GM23338 (cell line): Measurements from ENCODE around the gene HSD17B7. TPM values are rescaled to one million over a fixed set of nuclear protein-coding genes. Genes with fewer than 3 reads are reported as not detected.

Experiments
- ATAC-seq: fragments of 200-7000 bp; cut with Tn5 transposase; 3 replicates; pipeline ENCODE4 v1.9.1; 2020
- DNase-seq: peaks from one replicate; pipeline ENCODE4 v3.0.0-alpha.2; 2015; ENCODE audit warnings: low spot score
- H2AFZ ChIP-seq: fragments of 200-600 bp; sonication (generic); 2 replicates; pipeline ENCODE4 v1.8.0; 2016; ENCODE audit warnings: antibody characterized with exemption, mild to moderate bottlenecking, moderate library complexity
- H3F3A ChIP-seq: fragments of 200-600 bp; sonication (generic); replicated peaks from 2 replicates; pipeline ENCODE4 v1.8.0; 2017; ENCODE audit warnings: antibody characterized with exemption, mixed run types, low read depth
- H3K27ac ChIP-seq: fragments of 200-600 bp; sonication (generic); 2 replicates; pipeline ENCODE4 v1.6.1; 2016; ENCODE audit warnings: low read depth
- H3K27me3 ChIP-seq: fragments of 200-600 bp; sonication (generic); 2 replicates; pipeline ENCODE4 v1.8.0; 2016; ENCODE audit warnings: mild to moderate bottlenecking, mixed run types, moderate library complexity; ENCODE audit not compliant: insufficient read depth
- H3K36me3 ChIP-seq: fragments of 200-600 bp; sonication (generic); 2 replicates; pipeline ENCODE4 v1.8.0; 2016; ENCODE audit warnings: mild to moderate bottlenecking; ENCODE audit not compliant: insufficient read depth
- H3K4me1 ChIP-seq: fragments of 200-600 bp; sonication (generic); 2 replicates; pipeline ENCODE4 v1.8.0; 2016; ENCODE audit warnings: mild to moderate bottlenecking, moderate library complexity; ENCODE audit not compliant: insufficient read depth
- H3K4me2 ChIP-seq: fragments of 200-600 bp; sonication (generic); 2 replicates; pipeline ENCODE4 v1.7.1; 2017; ENCODE audit warnings: mixed run types
- H3K4me3 ChIP-seq: fragments of 200-600 bp; sonication (generic); 2 replicates; pipeline ENCODE4 v1.6.1; 2016; ENCODE audit warnings: mixed run types
- H3K79me2 ChIP-seq: fragments of 200-600 bp; sonication (generic); replicated peaks from 2 replicates; pipeline ENCODE4 v1.8.0; 2017; ENCODE audit warnings: mild to moderate bottlenecking; ENCODE audit not compliant: insufficient read depth
- H3K9me2 ChIP-seq: fragments of 200-600 bp; sonication (generic); 2 replicates; pipeline ENCODE4 v1.8.0; 2017; ENCODE audit not compliant: insufficient read depth
- H4K20me1 ChIP-seq: fragments of 200-600 bp; sonication (generic); replicated peaks from 2 replicates; pipeline ENCODE4 v1.8.0; 2017; ENCODE audit warnings: mild to moderate bottlenecking; ENCODE audit not compliant: insufficient read depth
- H3K27ac Mint-ChIP-seq: 2 replicates; pipeline ENCODE4 v1.8.0; 2020; ENCODE audit warnings: inconsistent platforms, mild to moderate bottlenecking, moderate library complexity, mixed read lengths
- H3K27me3 Mint-ChIP-seq: 3 replicates; pipeline ENCODE4 v1.8.0; 2022; ENCODE audit warnings: low read depth, mild to moderate bottlenecking, moderate library complexity, mixed read lengths, inconsistent platforms; ENCODE audit not compliant: insufficient read depth, poor library complexity
- H3K36me3 Mint-ChIP-seq: 3 replicates; pipeline ENCODE4 v1.8.0; 2021; ENCODE audit warnings: low read depth, mild to moderate bottlenecking, inconsistent platforms, moderate library complexity, mixed read lengths
- H3K4me1 Mint-ChIP-seq: 3 replicates; pipeline ENCODE4 v1.8.0; 2020; ENCODE audit warnings: mild to moderate bottlenecking, inconsistent platforms, mixed read lengths
- H3K4me3 Mint-ChIP-seq: 3 replicates; pipeline ENCODE4 v1.8.0; 2021; ENCODE audit warnings: moderate library complexity, mild to moderate bottlenecking, inconsistent platforms, mixed read lengths
- H3K9me3 Mint-ChIP-seq: 3 replicates; pipeline ENCODE4 v1.8.0; 2020; ENCODE audit warnings: moderate library complexity, mild to moderate bottlenecking, inconsistent platforms, mixed read lengths
- CREB1 ChIP-seq: fragments of 250-450 bp; sonication (Bioruptor Pico); IDR thresholded peaks from 2 replicates; pipeline ENCODE4 v1.5.0; 2020; ENCODE audit warnings: low read depth, mild to moderate bottlenecking, moderate library complexity
- CTCF ChIP-seq, 2 experiments: fragments of 200-600 bp in 1 of 2; sonication (generic) in 1 of 2; conservative IDR thresholded peaks; 2 replicates each; pipeline versions ENCODE4 v1.5.1 to v1.6.1; 2016 to 2017; ENCODE audit warnings: antibody characterized with exemption in 2 of 2, low read depth in 2 of 2, mild to moderate bottlenecking in 2 of 2, moderate library complexity in 1 of 2
- EZH2 ChIP-seq: fragments of 200-600 bp; sonication (generic); IDR thresholded peaks from one replicate; pipeline ENCODE4 v1.8.0; 2017; ENCODE audit warnings: antibody characterized with exemption, mild to moderate bottlenecking, low read depth; ENCODE audit not compliant: unreplicated experiment
- EZH2phosphoT487 ChIP-seq: fragments of 200-600 bp; sonication (generic); IDR thresholded peaks from one replicate; pipeline ENCODE4 v1.8.1; 2018; ENCODE audit warnings: antibody characterized with exemption; ENCODE audit not compliant: unreplicated experiment
- JUNB ChIP-seq: IDR thresholded peaks from one replicate; pipeline ENCODE4 v1.6.1; 2016; ENCODE audit warnings: antibody characterized with exemption; ENCODE audit not compliant: unreplicated experiment
- NANOG ChIP-seq: IDR thresholded peaks from 2 replicates; pipeline ENCODE4 v1.6.1; 2016; ENCODE audit warnings: antibody characterized with exemption, borderline replicate concordance
- POLR2AphosphoS5 ChIP-seq: IDR thresholded peaks from 2 replicates; pipeline ENCODE4 v1.6.1; 2016; ENCODE audit warnings: antibody characterized with exemption, low read depth
- STAT1 ChIP-seq: IDR thresholded peaks from one replicate; pipeline ENCODE4 v1.6.1; 2016; ENCODE audit warnings: antibody characterized with exemption; ENCODE audit not compliant: unreplicated experiment
- ZNF114 ChIP-seq: fragments of 250-450 bp; sonication (Bioruptor Pico); IDR thresholded peaks from 2 replicates; pipeline ENCODE4 v1.5.0; 2020; ENCODE audit warnings: mild to moderate bottlenecking, moderate library complexity
- ZNF331 ChIP-seq: fragments of 250-450 bp; sonication (Bioruptor Pico); IDR thresholded peaks from 2 replicates; pipeline ENCODE4 v1.5.0; 2020; ENCODE audit warnings: low read depth, mild to moderate bottlenecking, moderate library complexity
- ZNF462 ChIP-seq: fragments of 250-450 bp; sonication (Bioruptor Pico); IDR thresholded peaks from 2 replicates; pipeline ENCODE4 v1.5.0; 2020; ENCODE audit warnings: mild to moderate bottlenecking, moderate library complexity
- polyA plus RNA-seq: library from polyadenylated mRNA; unstranded; fragments of >200 nt; fragmentation: Nextera tagmentation; extraction: Ambion mirVana; gene quantifications from 2 replicates; pipeline ENCODE4 v1.2.1, GENCODE V29; 2016
- total RNA-seq: library from RNA; depleted of rRNA; stranded (reverse); fragments of >200 nt; shearing (Covaris generic); gene quantifications from 2 replicates; pipeline ENCODE4 v1.2.3, GENCODE V29; 2014
- TF ChIP-seq, protein P1 (sequence below): IDR thresholded peaks from 2 replicates; pipeline ENCODE4 v1.6.1; 2016; ENCODE audit warnings: antibody characterized with exemption

Gene HSD17B7
- total and polyA plus RNA-seq, 2 experiments from 2014 or later = 30.9 to 31.9 TPM

DNA sequence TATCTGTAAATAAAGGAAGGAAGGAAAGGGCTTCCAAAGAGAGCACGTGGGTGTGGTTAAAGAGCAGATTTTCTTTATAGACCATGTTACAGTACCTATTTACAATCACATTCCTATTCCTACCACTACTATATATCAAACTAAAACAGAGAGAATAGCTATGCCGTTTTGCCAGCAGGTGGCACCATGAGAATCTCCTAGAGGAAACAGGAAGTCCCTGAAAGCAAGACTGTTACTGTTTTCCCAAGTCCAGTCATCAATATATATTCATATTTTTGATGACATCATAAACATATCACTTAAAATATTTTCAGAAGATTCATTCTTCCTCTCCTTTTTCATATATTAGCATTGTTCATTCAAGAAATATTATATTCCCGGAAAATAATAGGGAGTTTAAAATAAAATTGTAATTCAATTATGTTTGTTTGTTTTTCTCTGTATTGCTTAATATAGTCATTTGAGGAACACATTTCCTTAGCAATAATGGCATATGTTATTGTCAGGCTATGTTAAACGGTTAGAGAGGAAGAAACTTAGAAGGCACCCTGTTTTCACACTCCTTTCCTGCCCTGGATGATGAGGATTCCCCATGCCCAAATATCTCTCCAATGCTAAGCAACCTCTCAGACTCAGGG, 63.9 kb downstream of the HSD17B7 start:
- H2AFZ ChIP-seq = no peak overlapping the region
- H3K27me3 Mint-ChIP-seq = peaks cover 5% of the 10 kb centered on the region
- DNase-seq (peak; percentile 78), ATAC-seq (peak; percentile 82)
- no peaks in the 10 kb centered on the region for H3K27me3 ChIP-seq
- no peaks in the 10 kb centered on the region for H3K4me1 Mint-ChIP-seq
- H3K9me2 ChIP-seq = no peaks in the 10 kb centered on the region
- no peak overlapping the region for H3K27ac ChIP-seq
- no peak overlapping the region for H3K27ac Mint-ChIP-seq
- no peaks in the 10 kb centered on the region for H3K36me3 Mint-ChIP-seq
- no peak overlapping the region for H3K4me3 ChIP-seq
- TF ChIP-seq ZNF331 (CRISPR knock-in tag) = no peak
- no peak for TF ChIP-seq ZNF462
- no peak for TF ChIP-seq STAT1
- TF ChIP-seq, protein P1, sequence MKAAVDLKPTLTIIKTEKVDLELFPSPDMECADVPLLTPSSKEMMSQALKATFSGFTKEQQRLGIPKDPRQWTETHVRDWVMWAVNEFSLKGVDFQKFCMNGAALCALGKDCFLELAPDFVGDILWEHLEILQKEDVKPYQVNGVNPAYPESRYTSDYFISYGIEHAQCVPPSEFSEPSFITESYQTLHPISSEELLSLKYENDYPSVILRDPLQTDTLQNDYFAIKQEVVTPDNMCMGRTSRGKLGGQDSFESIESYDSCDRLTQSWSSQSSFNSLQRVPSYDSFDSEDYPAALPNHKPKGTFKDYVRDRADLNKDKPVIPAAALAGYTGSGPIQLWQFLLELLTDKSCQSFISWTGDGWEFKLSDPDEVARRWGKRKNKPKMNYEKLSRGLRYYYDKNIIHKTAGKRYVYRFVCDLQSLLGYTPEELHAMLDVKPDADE = no peak
- TF ChIP-seq JUNB = no peak
- TF ChIP-seq ZNF114 (CRISPR knock-in tag) = no peak
- TF ChIP-seq POLR2AphosphoS5 = no peak
- no peak for TF ChIP-seq EZH2phosphoT487
- TF ChIP-seq CTCF (conservative IDR thresholded peaks at IDR 0.05; ENCODE audit: low read depth in 2 of 2) = peak; percentile 83
- TF ChIP-seq CREB1 (CRISPR knock-in tag) = peak; percentile 55; the same call in 1 of the 2 replicates
- TF ChIP-seq EZH2 = no peak
- TF ChIP-seq NANOG = no peak
- H3F3A ChIP-seq = no peaks in the 10 kb centered on the region
- no peaks in the 10 kb centered on the region for H4K20me1 ChIP-seq
- no peaks in the 10 kb centered on the region for H3K36me3 ChIP-seq
- no peak overlapping the region for H3K4me2 ChIP-seq
- H3K79me2 ChIP-seq = no peaks in the 10 kb centered on the region
- H3K4me1 ChIP-seq = no peaks in the 10 kb centered on the region
- no peak overlapping the region for H3K4me3 Mint-ChIP-seq
- H3K9me3 Mint-ChIP-seq = no peaks in the 10 kb centered on the region
